Nephron (organoid): ENCODE measurements around the gene BABAM2.

ENCODE experiments used
- H3K27ac Mint-ChIP-seq, 3 experiments: 2 replicates each; pipeline ENCODE4 v1.8.0; 2020; ENCODE audit warnings: mixed read lengths in 3 of 3, mild to moderate bottlenecking in 2 of 3, moderate library complexity in 1 of 3
- H3K27me3 Mint-ChIP-seq: 2 replicates; pipeline ENCODE4 v1.8.0; 2021; ENCODE audit warnings: low read depth, mild to moderate bottlenecking, moderate library complexity, mixed read lengths
- H3K36me3 Mint-ChIP-seq: 2 replicates; pipeline ENCODE4 v1.8.0; 2020; ENCODE audit warnings: low read depth, mixed read lengths
- H3K4me1 Mint-ChIP-seq: 2 replicates; pipeline ENCODE4 v1.8.0; 2020; ENCODE audit warnings: mixed read lengths
- H3K4me3 Mint-ChIP-seq, 3 experiments: 2 replicates each; pipeline ENCODE4 v1.8.0; 2020; ENCODE audit warnings: mild to moderate bottlenecking in 3 of 3, mixed read lengths in 3 of 3, moderate library complexity in 2 of 3
- H3K9me3 Mint-ChIP-seq: 2 replicates; pipeline ENCODE4 v1.8.0; 2020; ENCODE audit warnings: mixed read lengths
- TF ChIP-seq, protein P1 (sequence below), 3 experiments: fragments of 200-600 bp; sonication (generic); IDR thresholded peaks; one replicate each; pipeline ENCODE4 v1.5.0; 2021; ENCODE audit warnings: antibody characterized with exemption in 3 of 3; ENCODE audit not compliant: unreplicated experiment in 3 of 3

BABAM2 gene

DNA sequence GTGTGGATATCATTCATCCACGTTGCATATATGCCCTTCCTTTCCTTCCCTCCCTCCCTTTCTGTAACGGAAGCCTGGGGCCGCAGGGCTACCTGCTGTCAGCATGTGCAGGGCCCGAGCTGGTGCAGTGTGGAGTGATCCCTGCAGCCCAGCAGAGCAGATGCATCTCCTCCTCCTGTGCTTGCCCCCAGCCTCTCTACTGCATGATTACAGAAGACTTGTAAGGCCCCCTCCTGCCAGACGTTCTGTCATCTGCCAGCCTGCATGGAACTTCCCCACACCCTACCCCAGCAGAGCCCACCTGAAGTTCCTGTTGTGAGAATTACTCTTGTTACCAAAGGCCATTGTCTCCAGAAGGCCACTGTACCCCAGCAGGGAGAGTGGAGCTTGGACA, 434.6 kb downstream of the BABAM2 start:
- TF ChIP-seq, protein P1, sequence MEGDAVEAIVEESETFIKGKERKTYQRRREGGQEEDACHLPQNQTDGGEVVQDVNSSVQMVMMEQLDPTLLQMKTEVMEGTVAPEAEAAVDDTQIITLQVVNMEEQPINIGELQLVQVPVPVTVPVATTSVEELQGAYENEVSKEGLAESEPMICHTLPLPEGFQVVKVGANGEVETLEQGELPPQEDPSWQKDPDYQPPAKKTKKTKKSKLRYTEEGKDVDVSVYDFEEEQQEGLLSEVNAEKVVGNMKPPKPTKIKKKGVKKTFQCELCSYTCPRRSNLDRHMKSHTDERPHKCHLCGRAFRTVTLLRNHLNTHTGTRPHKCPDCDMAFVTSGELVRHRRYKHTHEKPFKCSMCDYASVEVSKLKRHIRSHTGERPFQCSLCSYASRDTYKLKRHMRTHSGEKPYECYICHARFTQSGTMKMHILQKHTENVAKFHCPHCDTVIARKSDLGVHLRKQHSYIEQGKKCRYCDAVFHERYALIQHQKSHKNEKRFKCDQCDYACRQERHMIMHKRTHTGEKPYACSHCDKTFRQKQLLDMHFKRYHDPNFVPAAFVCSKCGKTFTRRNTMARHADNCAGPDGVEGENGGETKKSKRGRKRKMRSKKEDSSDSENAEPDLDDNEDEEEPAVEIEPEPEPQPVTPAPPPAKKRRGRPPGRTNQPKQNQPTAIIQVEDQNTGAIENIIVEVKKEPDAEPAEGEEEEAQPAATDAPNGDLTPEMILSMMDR (IDR thresholded peaks at IDR 0.05; ENCODE audit: unreplicated experiment in 3 of 3), result no peak
- Mint-ChIP-seq H3K9me3 (no peaks in the 10 kb centered on the region), H3K27me3 (peaks cover 4% of the 10 kb centered on the region), H3K36me3 (peaks cover 16% of the 10 kb centered on the region), H3K27ac (peak overlapping the region in 2 of 3 experiments; percentile 63 to 80), H3K4me3 (no peak overlapping the region), H3K4me1 (peaks cover 58% of the 10 kb centered on the region)

DNA sequence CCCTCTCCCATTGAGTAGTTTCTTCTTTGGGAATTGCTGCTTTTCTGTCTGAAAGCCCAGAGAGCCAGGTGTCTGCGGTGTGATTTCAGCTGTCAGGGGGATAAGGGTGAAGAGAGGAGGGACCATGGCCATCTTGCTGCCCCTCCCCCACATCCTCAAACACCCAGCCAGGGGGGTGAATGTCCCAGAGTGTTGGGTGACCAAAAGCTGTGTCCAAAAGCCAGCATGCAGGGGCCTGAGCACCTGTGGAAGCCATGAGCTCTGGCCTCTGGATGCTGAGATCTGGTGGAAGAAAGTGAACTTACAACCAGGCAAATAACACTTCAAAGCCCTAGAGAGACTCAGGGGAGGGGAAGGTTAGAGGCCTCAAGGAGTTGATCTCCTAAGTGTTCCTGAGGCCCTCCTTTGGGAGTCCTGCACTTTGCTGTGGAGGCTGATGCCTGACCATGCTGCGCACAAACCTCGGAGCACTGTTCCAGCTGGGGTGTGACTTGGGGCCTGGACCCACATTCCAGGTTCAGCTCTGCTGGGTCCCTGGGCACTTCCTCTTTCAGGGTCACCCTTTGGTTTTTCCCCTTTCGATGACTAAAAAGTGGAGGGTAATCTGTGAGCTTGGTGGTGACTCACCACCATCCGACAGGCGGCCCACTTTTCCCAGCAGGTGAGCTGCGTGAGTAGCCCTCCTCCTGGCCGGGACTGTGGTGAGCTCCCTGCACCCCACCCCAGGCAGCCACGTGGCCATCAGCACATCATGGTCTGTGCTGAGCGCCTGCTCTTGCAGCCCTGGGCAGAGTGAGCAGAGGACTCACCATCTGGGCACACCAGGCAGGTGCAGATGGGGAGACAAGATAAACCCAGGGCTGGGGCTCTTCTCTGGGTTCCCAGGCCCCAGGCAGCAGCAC, 435.3 kb downstream of the BABAM2 start:
- Mint-ChIP-seq H3K9me3 (peaks cover 6% of the 10 kb centered on the region), H3K4me1 (peaks cover 58% of the 10 kb centered on the region), H3K36me3 (peaks cover 22% of the 10 kb centered on the region), H3K27ac (peak overlapping the region in 2 of 3 experiments; percentile 63 to 80), H3K27me3 (peaks cover 4% of the 10 kb centered on the region), H3K4me3 (no peak overlapping the region)
- TF ChIP-seq, protein P1 (IDR thresholded peaks at IDR 0.05; ENCODE audit: unreplicated experiment in 3 of 3), result no peak

DNA sequence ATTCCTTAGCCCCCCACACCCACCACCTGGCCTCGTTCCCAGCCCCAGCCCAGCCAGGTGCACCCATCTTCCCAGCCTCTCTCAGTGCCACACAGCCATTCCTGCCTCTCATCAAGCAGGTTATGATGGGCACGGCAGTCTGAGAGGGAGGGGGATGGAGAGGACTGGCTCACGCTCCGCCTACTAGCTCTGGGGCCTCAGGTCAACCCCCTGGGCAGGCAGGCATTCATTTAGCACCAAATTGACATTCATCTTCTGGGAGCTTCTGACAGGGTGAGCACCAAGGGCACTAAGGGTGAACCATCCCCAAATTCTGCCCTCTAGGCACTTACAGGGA, 435.9 kb downstream of the BABAM2 start:
- H3K27me3 Mint-ChIP-seq, result peaks cover 4% of the 10 kb centered on the region
- peaks cover 24% of the 10 kb centered on the region for H3K36me3 Mint-ChIP-seq
- peaks cover 53% of the 10 kb centered on the region for H3K4me1 Mint-ChIP-seq
- H3K4me3 Mint-ChIP-seq, result no peak overlapping the region
- peaks cover 9% of the 10 kb centered on the region for H3K9me3 Mint-ChIP-seq
- TF ChIP-seq, protein P1 (IDR thresholded peaks at IDR 0.05; ENCODE audit: unreplicated experiment in 3 of 3), result no peak
- H3K27ac Mint-ChIP-seq, result peak overlapping the region; percentile 55 to 90 (median 61)

DNA sequence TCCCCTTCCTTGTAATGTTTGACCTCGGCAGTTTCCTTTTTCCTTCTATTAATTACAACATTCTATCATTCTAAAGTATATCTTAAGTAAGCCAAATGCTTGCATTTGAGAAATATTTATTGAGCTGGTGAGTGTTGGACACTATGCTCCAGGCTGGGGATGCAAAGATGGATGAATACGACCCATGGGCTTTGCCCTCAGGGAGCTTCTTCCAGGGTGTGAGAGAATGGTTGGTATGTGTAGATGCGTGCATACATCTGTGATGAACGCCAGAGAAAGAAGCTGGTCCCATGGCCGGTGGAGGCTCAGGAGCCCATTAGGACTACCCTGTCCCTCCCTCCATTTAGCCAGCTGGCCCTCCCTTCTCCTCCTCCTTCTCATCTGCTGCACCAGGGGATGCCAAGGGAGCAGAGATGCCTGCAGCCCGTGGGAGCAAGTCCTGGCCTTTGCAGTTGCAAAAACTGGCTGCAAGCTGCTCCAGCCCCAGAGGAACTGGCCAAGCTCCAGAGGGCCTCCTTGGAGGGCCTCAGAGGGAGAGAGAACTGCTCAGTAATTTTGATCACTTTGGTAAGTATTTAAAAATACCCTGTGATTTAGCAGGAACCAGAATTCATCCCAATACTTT, 436.5 kb downstream of the BABAM2 start:
- Mint-ChIP-seq H3K4me3 (no peak overlapping the region), H3K36me3 (peaks cover 24% of the 10 kb centered on the region), H3K27me3 (peaks cover 4% of the 10 kb centered on the region), H3K27ac (peak overlapping the region; percentile 55 to 90 (median 61)), H3K9me3 (peaks cover 9% of the 10 kb centered on the region), H3K4me1 (peaks cover 51% of the 10 kb centered on the region)
- TF ChIP-seq, protein P1 (IDR thresholded peaks at IDR 0.05; ENCODE audit: unreplicated experiment in 3 of 3), result no peak

DNA sequence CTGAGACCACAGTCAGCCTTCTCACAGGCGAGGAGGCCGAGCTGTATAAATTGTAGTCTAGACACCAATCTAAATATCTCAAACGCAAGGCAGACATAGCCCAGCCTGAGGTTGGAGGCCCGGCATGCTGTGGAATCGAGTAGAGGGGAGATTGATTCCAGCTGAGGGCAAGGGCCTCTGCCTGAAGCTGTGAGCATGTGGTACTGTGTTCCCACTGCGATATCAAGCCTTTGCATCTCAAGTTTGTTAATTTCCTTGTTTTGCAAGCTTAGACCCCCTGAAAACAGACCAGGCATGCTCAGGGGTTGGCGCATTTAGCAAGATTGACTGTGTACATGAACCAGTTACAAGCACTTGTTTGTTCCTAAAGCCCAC, 437.0 kb downstream of the BABAM2 start:
- TF ChIP-seq, protein P1 (IDR thresholded peaks at IDR 0.05; ENCODE audit: unreplicated experiment in 3 of 3), result no peak
- Mint-ChIP-seq H3K36me3 (peaks cover 24% of the 10 kb centered on the region), H3K4me1 (peaks cover 51% of the 10 kb centered on the region), H3K27me3 (peaks cover 4% of the 10 kb centered on the region), H3K4me3 (no peak overlapping the region), H3K27ac (peak overlapping the region; percentile 55 to 90 (median 61)), H3K9me3 (peaks cover 9% of the 10 kb centered on the region)
